GM18858 (cell line): ENCODE measurements around the gene CTTNBP2.

Experiments used
- ATAC-seq: cut with Tn5 transposase; IDR thresholded peaks from one replicate; pipeline ENCODE4 v1.9.1; 2021; ENCODE audit not compliant: unreplicated experiment

Gene CTTNBP2

DNA sequence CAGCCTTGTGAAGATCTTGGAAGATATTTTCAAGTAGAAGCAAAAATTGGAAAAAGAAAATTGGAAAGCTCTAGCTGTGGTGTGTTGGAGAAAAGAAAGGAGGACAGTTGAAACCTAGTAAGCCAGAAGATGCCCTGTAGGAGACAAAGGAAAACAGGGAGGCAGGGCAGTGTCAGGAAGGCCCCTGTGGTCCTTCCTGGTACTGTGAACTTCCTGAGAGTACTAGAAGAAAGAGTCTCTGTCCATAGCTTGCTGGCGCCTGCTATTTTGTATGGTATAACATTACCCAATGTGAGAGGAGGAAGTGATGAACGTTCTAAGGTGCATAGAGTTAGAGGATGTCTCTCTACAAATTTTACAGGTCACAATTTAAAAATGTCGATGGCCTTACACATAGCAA is 183.1 kb downstream of the CTTNBP2 start:
- ATAC-seq, result no peak

- ATAC-seq, result no peak
Observed at GRCh38 chr7:117689406-117689805, 183.8 kb downstream of the CTTNBP2 start.

GRCh38 chr7:117688126-117688525 is 185.1 kb downstream of the CTTNBP2 start:
- ATAC-seq, result no peak

DNA sequence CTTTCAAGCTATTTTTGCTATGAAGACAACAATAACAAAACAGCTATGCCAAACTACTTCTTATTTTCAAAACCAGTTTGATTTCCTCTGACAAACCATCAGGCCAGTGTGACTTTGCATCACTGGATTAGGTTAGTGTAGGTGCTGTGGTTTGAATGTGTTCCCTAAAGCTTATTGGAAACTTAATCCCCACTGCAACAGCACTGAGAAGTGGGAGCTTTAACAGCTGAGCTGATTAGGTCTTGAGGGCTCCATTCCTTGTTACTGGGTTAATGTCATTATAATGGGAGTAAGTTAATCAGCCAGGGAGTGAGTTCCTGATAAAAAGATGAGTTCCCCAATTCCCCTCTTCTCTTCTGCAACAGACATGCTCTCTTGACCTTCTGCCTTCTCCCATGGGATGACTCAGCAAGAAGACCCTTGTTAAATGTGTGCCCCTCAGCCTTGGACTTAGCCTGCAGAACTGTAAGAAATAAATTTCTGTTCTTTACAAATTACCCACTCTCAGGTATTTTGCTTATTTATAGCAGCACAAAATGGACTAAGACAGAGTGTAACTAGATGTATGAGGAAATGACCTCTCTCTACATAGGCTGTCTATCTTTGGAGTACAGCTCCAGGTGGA is 186.8 kb downstream of the CTTNBP2 start:
- no peak for ATAC-seq

- no peak for ATAC-seq
Observed at GRCh38 chr7:117685795-117686194, 187.4 kb downstream of the CTTNBP2 start.

GRCh38 chr7:117683430-117684175 is 189.6 kb downstream of the CTTNBP2 start:
- no peak for ATAC-seq

GRCh38 chr7:117682681-117683385 is 190.4 kb downstream of the CTTNBP2 start:
- ATAC-seq, result no peak

DNA sequence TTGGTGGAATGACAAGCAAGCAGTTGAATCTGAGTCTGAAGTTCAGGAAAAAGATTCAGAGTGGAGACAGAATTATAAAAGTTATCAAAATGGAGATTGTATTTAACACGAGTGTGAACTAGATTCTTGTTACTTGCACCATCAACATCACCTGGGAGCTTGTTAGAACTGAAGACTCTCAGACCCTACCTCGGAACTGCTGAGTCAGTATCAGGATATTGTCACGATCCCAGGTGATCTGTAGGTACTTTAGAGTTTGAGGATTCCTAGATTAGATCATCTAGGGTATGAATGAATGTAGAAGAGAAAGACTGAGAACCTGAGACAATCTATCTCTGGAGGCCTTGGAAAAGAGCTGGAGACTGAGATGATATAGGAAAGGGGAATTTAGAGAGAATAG is 194.1 kb downstream of the CTTNBP2 start:
- ATAC-seq, result no peak

- no peak for ATAC-seq
Observed at GRCh38 chr7:117675497-117676435, 197.5 kb downstream of the CTTNBP2 start.

GRCh38 chr7:117674617-117675016 is 198.6 kb downstream of the CTTNBP2 start:
- ATAC-seq, result no peak

DNA sequence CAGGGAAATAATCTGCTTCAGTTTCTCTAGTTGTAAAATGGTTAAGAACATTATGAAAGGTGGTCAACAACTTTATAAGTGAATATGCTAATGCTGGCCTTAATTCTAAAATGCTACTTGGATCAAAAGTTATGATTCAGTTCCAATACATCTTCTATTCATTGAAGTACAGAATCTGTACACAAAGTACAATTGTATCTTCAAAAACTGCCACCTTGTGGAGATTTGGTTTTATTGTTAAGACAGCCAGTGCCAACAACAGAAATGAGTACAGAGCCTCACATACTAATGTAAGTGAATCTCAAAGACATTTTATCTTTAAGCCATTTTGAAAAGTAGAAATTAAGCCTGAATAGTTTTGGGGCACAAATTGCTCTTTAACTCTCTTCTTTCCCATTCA is 199.4 kb downstream of the CTTNBP2 start:
- ATAC-seq, result no peak

GRCh38 chr7:117673367-117673766 is 199.9 kb downstream of the CTTNBP2 start:
- ATAC-seq, result no peak

- no peak for ATAC-seq
Observed at GRCh38 chr7:117672453-117672852, 200.8 kb downstream of the CTTNBP2 start.

DNA sequence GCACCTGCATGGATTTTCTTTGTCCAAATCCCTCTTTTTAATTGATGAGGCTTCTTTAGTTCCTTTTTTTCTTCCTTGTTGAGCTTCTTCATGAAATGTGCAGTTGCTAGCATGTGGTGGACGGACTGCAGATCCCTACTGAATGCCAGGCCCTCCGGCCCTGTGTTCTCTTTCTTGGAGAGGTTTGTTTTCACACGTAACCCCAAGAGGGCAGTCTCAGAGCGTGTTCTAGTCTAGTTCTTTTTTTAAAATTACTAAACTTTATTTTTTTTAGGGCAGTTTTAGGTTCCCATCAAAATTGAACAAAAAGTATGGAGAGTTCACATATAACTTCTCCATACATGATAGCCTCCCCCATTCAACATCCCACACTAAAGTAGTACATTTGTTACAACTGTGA is 203.4 kb downstream of the CTTNBP2 start:
- no peak for ATAC-seq

DNA sequence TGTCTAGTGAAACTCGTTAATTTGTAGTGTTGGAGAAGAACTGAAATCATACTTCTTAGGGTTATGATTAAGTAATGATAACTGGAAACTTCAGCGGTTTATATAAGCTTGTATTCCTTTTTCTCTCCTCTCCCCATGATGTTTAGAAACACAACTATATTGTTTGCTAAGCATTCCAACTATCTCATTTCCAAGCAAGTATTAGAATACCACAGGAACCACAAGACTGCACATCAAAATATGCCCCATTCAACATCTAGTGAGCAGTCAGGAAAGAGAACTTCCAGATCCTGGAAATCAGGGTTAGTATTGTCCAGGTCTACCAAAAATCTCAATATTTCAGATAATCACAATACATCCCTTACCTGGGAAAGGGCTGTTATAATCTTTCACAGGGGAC is 205.8 kb downstream of the CTTNBP2 start:
- no peak for ATAC-seq

DNA sequence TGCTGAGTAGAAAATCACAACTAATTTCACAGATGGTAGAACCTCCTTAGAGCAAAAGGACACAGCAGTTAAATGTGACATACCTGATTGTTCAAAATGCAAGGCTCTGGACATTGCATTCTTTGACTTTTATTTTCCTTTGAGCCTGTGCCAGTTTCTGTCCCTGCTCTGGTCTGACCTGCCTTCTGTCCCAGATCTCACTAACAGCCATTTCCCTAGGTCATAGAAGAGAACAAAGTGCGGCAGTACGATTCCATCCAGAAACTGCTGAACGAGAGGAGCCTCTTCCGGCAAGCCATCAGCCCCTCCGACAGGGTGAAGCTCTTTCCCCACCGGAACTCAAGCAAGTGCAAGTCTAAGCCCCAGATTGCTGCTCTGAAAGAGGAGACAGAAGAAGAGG is 206.6 kb downstream of the CTTNBP2 start:
- no peak for ATAC-seq

DNA sequence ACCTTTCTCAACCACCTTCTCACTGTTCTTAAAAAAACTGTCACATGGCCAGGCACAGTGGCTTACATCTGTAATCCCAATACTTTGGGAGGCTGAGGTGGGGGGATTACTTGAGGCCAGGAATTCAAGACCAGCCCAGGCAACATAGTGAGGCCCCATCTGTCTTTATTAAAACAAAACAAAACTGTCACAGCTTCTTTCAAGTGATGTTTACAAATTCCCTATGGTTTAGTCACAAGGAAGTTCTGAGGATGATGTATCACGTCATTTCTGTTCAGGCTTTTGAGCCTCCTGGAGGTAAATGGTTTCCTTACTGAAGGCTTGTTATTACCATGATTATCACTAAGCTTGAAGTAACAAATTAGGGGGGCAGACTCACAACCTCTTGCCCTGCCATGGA is 207.2 kb downstream of the CTTNBP2 start:
- ATAC-seq, result no peak

- no peak for ATAC-seq
Observed at GRCh38 chr7:117665368-117665767, 207.9 kb downstream of the CTTNBP2 start.

GRCh38 chr7:117664047-117664446 is 209.2 kb downstream of the CTTNBP2 start:
- ATAC-seq, result no peak

- ATAC-seq, result no peak
Observed at GRCh38 chr7:117661328-117661727, 211.9 kb downstream of the CTTNBP2 start.
